Cardiac septum (tissue), 1 donor: ENCODE results near the gene HBZ. TPM values are rescaled to one million over a fixed set of nuclear protein-coding genes. Genes with fewer than 3 reads are reported as not detected.
"Not testable (repeated sequence)": the region's sequence is repeated elsewhere in the genome, so short reads cannot be mapped to it uniquely, and the experiment has no call there.

ENCODE experiments used
- DNase-seq: peaks from one replicate; pipeline ENCODE4 v3.0.0-alpha.2; 2020; ENCODE audit warnings: low spot score
- intact Hi-C: fragments of 100-400 bp; cut with DNase I; formaldehyde crosslinking; loops from one replicate; pipeline ENCODE4 v1.14.0; 2022
- long read RNA-seq: library from polyadenylated mRNA; unstranded; transcript quantifications from one replicate; pipeline ENCODE4 v2.0.0, GENCODE V29; 2021
- total RNA-seq: library from RNA; stranded (reverse); fragmentation: NEBNext Ultra II Directional; extraction: Animal tissue kit (Norgen Biotek cat#: 25700); gene quantifications from one replicate; pipeline ENCODE4 v1.2.1, GENCODE V29; 2021
- donor health status: DM: no; HTN: no; CAD: no.

Gene HBZ
- not detected for total RNA-seq
- long read RNA-seq: 0 reads

DNA sequence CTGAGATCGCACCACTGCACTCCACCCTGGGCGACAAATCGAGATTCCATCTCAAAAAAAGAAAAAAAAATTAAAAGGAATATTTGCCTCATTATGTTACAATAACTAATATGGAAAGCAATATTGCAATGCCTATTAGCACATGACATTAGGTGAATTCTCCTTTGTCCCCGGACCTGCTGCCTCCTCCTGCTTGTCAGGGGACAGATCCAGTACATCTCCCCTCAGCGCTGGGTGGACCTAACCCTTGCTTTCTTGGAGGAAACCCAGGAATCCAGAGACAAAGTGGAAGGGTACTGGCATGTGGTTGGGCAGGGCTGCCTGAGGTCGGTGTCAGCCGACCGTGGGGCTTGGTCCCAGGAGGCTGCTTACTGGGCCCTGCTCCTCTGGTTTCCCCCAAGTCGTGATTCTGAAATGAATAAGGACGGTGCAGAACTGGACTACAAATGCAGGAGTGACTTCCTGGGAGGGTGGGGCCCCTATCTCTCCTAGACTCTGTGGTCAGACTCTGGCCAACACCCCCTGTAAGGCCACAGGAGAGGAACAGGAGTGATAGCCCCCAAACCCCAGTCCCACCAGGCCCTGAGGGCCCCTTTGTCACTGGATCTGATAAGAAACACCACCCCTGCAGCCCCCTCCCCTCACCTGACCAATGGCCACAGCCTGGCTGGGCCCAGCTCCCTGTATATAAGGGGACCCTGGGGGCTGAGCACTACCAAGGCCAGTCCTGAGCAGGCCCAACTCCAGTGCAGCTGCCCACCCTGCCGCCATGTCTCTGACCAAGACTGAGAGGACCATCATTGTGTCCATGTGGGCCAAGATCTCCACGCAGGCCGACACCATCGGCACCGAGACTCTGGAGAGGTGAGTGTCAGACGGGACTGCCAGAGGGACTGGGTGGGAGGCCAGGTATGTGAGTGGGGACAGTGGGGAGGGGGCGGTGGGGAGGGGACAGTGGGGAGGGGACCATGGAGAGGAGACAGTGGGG, at the start of gene HBZ:
Gene HBZ, plus strand, starts transcription at position 504 of the 988 bp plus-strand sequence. Its CDS starts 266 bp downstream, at position 770.
- intact Hi-C loops: no loop called here
- DNase-seq: no peak

DNA sequence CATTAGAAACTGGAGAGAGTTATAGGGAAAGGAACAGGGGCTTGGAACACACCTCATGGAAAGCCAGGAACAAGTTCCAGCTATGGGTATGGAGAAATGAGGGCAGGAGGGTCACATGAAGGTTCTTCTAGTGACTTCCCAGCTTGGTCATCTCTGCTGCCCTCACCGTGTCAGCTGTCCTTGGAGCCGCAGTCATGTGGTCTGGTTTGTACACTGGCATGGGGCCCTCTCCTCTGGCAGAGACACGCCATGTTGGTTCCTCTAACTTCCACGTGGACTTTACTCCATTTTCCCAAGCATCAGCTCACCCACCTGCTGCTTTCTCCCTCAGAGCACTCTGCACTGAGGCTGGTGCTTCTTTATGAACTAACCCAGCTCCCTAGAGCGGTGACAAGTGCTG, 48.1 kb upstream of the HBZ start:
- intact Hi-C loops: no loop called here
- DNase-seq: no peak

- DNase-seq: no peak
- intact Hi-C loops: no loop called here
These were observed 47.5 kb upstream of the HBZ start for GRCh38 chr16:104928-105327.

DNA sequence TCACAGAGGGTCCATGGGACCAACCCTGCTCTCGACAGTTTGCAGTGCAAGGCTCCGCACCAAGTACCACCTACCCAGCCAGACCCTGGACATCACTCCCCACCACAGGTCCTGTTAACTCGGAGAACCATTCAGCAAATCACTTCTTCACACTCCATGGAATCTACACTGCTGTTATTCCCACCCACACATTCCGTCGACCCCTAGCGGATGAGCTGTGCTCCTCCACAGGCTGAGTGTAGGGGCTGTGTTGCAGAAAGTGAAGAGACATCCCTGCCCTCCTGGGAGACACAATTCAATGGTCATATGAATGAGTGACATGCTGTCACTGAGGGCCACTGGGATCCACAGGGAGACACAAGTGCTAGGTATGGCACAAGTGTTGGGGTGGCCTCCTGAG, 46.9 kb upstream of the HBZ start:
- intact Hi-C loops: no loop called here

DNA sequence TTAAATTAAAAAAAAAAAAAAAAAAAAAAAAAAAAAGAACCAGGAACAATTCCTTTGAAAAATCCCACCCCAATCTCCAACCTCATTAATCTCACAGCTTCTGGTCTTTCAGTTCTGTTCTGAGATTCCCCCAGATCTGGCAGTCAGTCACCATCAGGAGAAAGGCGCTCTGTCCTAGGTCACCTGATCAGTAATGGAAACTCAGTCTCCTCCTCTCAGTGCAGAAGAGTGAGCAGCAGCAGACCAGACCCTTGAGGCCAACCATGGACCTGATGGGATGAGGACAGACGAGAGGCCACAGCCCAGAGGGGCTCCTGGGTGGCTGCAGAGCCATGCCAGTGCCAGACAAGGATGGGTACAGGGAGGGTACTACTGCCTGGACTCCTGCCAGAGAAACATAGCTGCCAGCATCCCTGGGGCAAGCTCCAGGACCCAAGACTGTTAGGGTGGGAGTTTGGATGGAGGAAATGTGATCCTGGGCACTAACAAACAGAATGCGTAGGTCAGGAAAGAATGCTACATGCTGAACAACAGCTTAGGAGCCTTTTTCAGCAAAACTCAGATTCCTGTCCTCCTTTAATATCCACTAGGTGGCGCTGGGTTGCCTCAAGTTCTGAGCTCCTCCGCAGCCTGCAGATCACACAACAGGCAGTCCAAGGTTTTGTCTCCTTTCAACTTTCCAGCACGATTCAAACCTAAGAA, 45.7 kb upstream of the HBZ start:
- intact Hi-C loops: loop anchor here (1.0 kb wide), 2 partner anchors 75 to 256 kb away; no protein-coding TSS in a partner anchor
- DNase-seq: no peak

More for the DNA sequence above, 46.9 kb upstream of the HBZ start:
- no peak for DNase-seq

- no peak for DNase-seq
- intact Hi-C loops: no loop called here
These were observed 40.1 kb upstream of the HBZ start for GRCh38 chr16:112153-112840.

- intact Hi-C loops: no loop called here
These were observed 38.1 kb upstream of the HBZ start for GRCh38 chr16:114327-114726.

DNA sequence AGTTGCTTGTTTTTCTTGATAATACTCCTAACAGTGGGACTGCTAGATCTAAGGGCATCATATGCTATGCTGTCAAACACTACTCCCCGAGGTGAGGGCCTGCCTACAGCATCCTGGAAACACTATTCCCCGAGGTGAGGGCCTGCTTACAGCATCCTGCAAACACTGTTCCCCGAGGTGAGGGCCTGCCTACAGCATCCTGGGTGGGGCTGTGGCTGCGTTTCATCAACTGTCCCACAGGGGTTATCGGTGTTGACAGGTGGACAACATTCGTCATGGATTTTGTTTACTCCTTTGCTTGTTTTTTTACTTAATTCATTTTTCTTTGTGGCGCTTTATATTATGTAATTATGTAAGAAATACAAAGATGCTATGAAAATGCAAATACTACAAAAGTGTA, 36.4 kb upstream of the HBZ start:
- no peak for DNase-seq
- intact Hi-C loops: no loop called here

More at GRCh38 chr16:114327-114726, 38.1 kb upstream of the HBZ start:
- no peak for DNase-seq

DNA sequence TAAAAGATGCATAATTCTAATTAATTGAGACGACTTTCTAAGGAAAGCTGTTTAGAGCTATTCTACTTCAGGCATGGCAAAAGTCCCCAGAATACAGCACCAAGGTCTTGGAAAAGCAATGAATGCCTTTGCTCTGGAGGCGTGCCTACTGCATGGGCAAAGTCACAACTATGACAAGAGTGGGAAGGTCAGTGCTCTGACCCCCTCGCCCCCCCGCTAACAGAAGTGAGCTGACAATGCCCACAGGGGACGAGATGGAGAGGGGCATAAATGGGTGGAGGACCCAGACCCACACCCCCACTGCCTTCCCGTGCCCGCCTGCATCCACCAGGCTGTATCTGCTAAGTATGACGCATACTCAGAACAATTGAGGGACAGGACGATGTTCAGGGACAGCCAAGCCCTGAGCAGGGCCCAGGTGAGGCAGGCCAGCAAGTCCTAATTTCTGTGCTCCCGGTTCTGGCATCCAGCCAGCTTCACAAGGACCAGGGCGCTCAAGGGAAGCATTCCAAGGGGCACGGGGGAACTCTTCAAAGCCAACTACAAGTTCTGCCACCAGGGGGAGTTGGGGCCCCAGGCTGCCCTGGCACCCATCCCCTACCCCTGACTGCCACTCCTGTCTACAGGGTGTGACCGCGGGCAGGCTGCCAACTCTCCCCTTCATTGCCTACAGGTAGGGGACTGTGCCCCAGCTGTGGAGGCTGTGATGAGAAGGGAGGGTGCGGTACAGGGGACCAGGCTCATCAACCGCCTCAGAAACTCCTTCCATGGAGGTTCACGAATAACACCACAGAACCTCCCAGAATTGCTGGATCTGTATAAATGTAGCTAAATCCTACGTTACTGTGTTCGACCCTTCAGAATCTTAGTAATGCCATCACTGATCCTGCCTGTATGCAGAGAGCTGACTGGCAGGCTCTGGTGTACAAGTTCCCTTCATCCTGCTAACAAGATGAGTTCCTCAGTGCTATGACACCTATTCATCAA, 34.8 kb upstream of the HBZ start:
- no peak for DNase-seq
- intact Hi-C loops: no loop called here

DNA sequence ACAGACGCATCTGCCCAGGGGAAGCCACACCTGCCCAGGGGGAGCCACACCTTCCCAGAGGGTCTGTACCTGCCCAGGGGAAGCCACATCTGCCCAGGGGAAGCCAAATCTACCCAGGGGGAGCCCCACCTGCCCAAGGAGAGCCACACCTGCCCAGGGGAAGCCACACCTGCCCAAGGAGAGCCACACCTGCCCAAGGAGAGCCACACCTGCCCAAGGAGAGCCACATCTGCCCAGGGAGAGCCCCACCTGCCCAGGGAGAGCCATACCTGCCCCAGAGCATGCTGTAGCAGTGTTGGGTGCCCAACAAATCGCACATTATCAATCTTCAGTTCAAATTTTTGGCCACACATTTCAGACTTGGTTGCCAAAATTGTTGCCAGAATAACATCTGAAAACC, 33.6 kb upstream of the HBZ start:
- no peak for DNase-seq
- intact Hi-C loops: no loop called here

DNA sequence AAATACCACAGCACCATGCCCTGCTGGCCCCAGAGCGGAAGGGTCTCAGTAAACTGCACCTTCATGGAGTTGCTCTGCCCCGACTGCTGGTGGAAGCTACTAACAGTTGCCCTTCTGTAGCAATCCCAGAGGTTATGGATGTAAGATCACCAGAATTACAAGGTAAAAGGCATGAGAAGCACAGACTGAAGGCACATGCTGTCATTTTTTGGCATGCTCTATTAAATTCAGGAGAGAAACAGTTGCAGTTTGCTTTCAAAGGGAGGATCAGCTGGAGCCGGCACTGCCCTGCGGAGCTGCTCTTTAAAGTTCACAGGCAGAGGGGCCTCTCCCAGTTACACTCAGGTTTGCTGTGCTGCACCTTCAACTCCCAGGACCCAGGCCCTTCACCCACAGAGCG, 33.1 kb upstream of the HBZ start:
- DNase-seq: no peak
- intact Hi-C loops: no loop called here

DNA sequence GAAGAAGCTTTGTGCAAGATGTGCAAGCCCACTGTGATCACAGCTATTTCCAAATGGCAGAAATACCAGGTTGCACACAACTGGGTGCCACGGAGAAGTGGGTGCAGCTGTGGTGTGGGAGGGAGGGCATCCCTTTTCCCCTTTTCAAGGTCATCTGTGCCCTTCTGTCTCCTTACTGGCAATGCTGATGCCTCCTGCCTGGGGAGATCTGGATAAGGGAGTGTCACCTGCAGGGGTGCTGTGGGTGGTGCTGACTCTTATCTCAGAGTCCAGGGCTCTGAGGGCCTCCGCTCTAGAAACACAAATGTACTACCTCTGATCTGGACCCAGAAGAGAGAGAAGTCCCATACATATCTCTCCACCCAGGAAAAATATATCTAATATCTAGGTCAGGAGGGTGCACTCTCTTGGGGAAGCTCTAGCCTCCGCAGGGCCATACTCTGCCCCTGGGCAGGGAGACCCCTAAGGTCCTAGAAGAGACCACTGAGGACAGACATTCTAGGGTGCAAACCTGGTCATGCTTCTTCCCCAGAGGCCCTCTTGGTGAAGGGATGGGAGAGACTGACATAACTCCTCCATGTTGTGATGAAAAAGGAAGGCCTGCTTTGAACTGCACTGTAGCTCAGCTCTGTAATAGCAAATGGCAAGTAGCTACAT, 32.5 kb upstream of the HBZ start:
- DNase-seq: no peak
- intact Hi-C loops: no loop called here

DNA sequence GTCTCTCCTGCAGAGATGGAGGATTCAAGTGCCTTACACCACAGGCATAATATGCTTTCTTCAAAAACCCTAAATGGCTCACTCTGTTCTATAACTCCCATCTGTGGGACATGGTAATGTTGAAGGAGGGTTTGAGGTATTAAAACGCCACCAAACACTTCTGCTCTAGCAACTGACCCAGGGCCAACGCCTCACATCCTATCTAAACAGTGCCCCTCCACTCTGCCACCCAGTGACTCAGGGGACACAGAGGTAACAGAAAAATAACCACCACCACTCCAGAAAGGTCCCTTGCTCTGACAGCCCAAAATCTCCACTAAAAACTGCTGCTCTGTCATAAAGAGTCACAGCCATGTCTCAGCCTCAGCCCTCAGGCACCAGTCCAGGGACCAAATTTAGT, 31.7 kb upstream of the HBZ start:
- DNase-seq: no peak
- intact Hi-C loops: no loop called here

DNA sequence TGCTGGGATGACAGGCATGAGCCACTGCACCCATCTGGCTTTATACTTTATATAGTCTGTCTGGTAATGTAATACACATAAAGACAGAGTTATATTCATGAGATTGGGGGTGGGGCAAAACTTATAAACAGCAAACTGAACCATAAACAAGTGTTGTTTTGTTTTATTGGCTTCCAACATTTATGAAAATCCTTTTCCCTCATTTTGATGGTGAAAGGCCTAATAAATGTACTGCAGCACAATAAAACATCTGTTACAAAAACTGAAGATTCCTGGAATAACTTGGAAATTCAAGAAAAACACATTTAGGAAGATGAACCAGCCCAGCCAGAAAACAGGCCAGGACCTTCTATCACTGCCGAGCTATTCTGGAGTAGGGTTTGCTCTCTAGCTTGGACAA, 30.1 kb upstream of the HBZ start:
- no peak for DNase-seq
- intact Hi-C loops: no loop called here

DNA sequence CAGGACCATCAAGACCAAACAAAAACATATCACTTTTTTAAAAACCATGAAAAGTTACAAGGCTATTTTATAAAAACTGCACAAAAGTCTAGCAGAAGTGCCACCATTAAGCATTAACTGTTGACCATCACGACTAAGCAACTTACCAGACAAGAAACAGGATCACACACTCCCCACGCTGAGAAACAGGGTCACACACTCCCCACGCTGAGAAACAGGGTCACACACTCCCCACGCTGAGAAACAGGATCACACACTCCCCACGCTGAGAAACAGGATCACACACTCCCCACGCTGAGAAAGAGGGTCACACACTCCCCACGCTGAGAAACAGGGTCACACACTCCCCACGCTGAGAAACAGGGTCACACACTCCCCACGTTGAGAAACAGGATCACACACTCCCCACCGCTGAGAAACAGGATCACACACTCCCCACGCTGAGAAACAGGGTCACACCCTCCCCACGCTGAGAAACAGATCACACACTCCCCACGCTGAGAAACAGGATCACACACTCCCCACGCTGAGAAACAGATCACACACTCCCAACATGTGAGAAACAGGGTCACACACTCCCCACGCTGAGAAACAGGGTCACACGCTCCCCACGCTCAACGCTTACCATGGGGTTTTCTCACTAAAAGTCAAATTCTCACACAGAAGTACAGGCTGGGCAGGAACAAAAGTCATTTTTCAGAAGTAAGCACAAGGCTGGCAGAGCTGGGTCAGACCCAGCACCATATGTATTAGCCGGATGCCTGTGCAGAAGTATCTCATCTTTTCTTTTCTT, 28.7 kb upstream of the HBZ start:
- intact Hi-C loops, DNase-seq: not testable (repeated sequence)

DNA sequence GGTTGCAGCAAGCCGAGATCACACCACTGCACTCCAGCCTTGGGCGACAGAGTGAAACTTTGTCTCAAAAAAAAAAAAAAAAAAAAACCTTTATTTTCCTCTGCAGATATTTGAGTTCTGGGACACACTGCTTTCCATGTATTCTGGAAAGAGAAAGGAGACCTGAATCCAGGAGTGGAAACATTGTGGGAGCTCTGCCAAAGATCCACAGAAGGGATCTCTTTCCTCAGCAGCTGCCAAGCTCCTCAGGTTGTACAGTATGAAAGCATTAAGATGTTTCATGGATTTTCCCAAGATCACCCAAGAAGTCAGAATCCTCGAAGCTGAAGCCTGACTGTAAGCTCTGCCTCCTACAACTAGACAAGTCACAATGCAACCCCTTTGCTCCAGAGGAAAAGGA, 27.4 kb upstream of the HBZ start:
- intact Hi-C loops: no loop called here
- no peak for DNase-seq

- DNase-seq: no peak
- intact Hi-C loops: no loop called here
These were observed 23.4 kb upstream of the HBZ start for GRCh38 chr16:129075-129474.
